DOHH2 (cell line): ENCODE data around the gene KPNA6.

Experiments
- H3F3A ChIP-seq: fragments of 200-600 bp; sonication (generic), shearing (Covaris generic); 2 replicates; pipeline ENCODE4 v1.6.0; 2016; ENCODE audit warnings: antibody characterized with exemption, mild to moderate bottlenecking; ENCODE audit not compliant: control insufficient read depth, insufficient read depth
- H3K27ac ChIP-seq: fragments of 200-600 bp; sonication (generic); 2 replicates; pipeline ENCODE4 v1.5.1; 2014; ENCODE audit warnings: low read depth, mild to moderate bottlenecking, low read length, moderate library complexity
- H3K27me3 ChIP-seq: fragments of 200-600 bp; sonication (generic); 2 replicates; pipeline ENCODE4 v1.6.1; 2014; ENCODE audit warnings: mild to moderate bottlenecking, low read length, mixed read lengths; ENCODE audit not compliant: control insufficient read depth
- H3K36me3 ChIP-seq: fragments of 200-600 bp; sonication (generic); 2 replicates; pipeline ENCODE4 v1.6.1; 2014; ENCODE audit warnings: mild to moderate bottlenecking, low read length, moderate library complexity, mixed read lengths; ENCODE audit not compliant: control insufficient read depth
- H3K4me1 ChIP-seq: fragments of 200-600 bp; sonication (generic); 2 replicates; pipeline ENCODE4 v1.6.1; 2014; ENCODE audit warnings: mild to moderate bottlenecking, low read length, mixed read lengths; ENCODE audit not compliant: control insufficient read depth
- H3K4me2 ChIP-seq: fragments of 200-600 bp; sonication (generic); 2 replicates; pipeline ENCODE4 v1.6.0; 2014; ENCODE audit warnings: mild to moderate bottlenecking, low read length, moderate library complexity
- H3K4me3 ChIP-seq: fragments of 200-600 bp; sonication (generic); 2 replicates; pipeline ENCODE4 v1.5.1; 2014; ENCODE audit warnings: mild to moderate bottlenecking, low read length, mixed read lengths
- H3K79me2 ChIP-seq: fragments of 200-600 bp; sonication (generic); 2 replicates; pipeline ENCODE4 v1.6.1; 2014; ENCODE audit warnings: mild to moderate bottlenecking, low read length, mixed read lengths; ENCODE audit not compliant: control insufficient read depth
- H3K9me2 ChIP-seq: fragments of 200-600 bp; sonication (generic); replicated peaks from 2 replicates; pipeline ENCODE4 v1.6.1; 2014; ENCODE audit warnings: mild to moderate bottlenecking, low read length, mixed read lengths; ENCODE audit not compliant: control insufficient read depth
- H3K9me3 ChIP-seq: fragments of 200-600 bp; sonication (generic); 2 replicates; pipeline ENCODE4 v1.6.1; 2014; ENCODE audit warnings: antibody characterized with exemption, low read length, mixed read lengths; ENCODE audit not compliant: control insufficient read depth, insufficient read depth
- H4K20me1 ChIP-seq: fragments of 200-600 bp; sonication (generic); 2 replicates; pipeline ENCODE4 v1.6.0; 2014; ENCODE audit warnings: low read depth, mild to moderate bottlenecking, antibody characterized with exemption, low read length, moderate library complexity; ENCODE audit not compliant: control insufficient read depth, insufficient read depth
- CTCF ChIP-seq: fragments of 200-600 bp; sonication (generic); IDR thresholded peaks from one replicate; pipeline ENCODE4 v1.5.1; 2014; ENCODE audit warnings: antibody characterized with exemption, mild to moderate bottlenecking, low read depth, low read length; ENCODE audit not compliant: poor library complexity, severe bottlenecking
- EZH2phosphoT487 ChIP-seq: fragments of 200-600 bp; sonication (generic); IDR thresholded peaks from 2 replicates; pipeline ENCODE4 v1.6.1; 2017; ENCODE audit warnings: borderline replicate concordance, mild to moderate bottlenecking, antibody characterized with exemption, low read length, moderate library complexity, mixed read lengths

The KPNA6 gene

GRCh38 chr1:32071758-32072621, 35.9 kb upstream of the KPNA6 start:
- no peaks in the 10 kb centered on the region for H3K9me2 ChIP-seq
- H3F3A ChIP-seq, result peaks cover 14% of the 10 kb centered on the region
- peak overlapping the region; percentile 77 for H3K27ac ChIP-seq
- TF ChIP-seq EZH2phosphoT487 (no peak), CTCF (no peak)
- H4K20me1 ChIP-seq, result peaks cover 6% of the 10 kb centered on the region; the same call in 1 of the 2 replicates
- H3K36me3 ChIP-seq, result peaks cover 21% of the 10 kb centered on the region
- no peaks in the 10 kb centered on the region for H3K9me3 ChIP-seq
- peaks cover 21% of the 10 kb centered on the region for H3K79me2 ChIP-seq
- peak overlapping the region; percentile 94 for H3K4me2 ChIP-seq
- 0 out of 2 replicates have a peak, but pooled peaks cover 4% of the 10 kb centered on the region for H3K27me3 ChIP-seq
- peaks cover 21% of the 10 kb centered on the region for H3K4me1 ChIP-seq
- H3K4me3 ChIP-seq, result peak overlapping the region; percentile 85

GRCh38 chr1:32072622-32073298, 35.1 kb upstream of the KPNA6 start, which contains the start of gene TMEM39B:
Gene TMEM39B, plus strand, starts transcription at chr1:32072939. Its CDS starts 109 bp downstream, at chr1:32073048.
- peak within 1 kb of the TSS; percentile 85 for H3K4me3 ChIP-seq
- peaks cover 6% of the 10 kb centered on the region; the same call in 1 of the 2 replicates for H4K20me1 ChIP-seq
- H3F3A ChIP-seq, result peaks cover 14% of the 10 kb centered on the region
- H3K27ac ChIP-seq, result peak within 1 kb of the TSS; percentile 77
- peaks cover 29% of the 10 kb centered on the region for H3K36me3 ChIP-seq
- H3K79me2 ChIP-seq, result peaks cover 21% of the 10 kb centered on the region
- H3K9me3 ChIP-seq, result no peaks in the 10 kb centered on the region
- 0 out of 2 replicates have a peak, but pooled peaks cover 4% of the 10 kb centered on the region for H3K27me3 ChIP-seq
- H3K4me2 ChIP-seq, result peak within 1 kb of the TSS; percentile 94
- H3K9me2 ChIP-seq, result no peaks in the 10 kb centered on the region
- no peak for TF ChIP-seq CTCF
- no peak for TF ChIP-seq EZH2phosphoT487
- H3K4me1 ChIP-seq, result peaks cover 21% of the 10 kb centered on the region

GRCh38 chr1:32073299-32074229, 34.3 kb upstream of the KPNA6 start:
- no peaks in the 10 kb centered on the region for H3K9me2 ChIP-seq
- H3K4me3 ChIP-seq, result peak overlapping the region; percentile 85
- H3K27me3 ChIP-seq, result 0 out of 2 replicates have a peak, but pooled peaks cover 4% of the 10 kb centered on the region
- peaks cover 34% of the 10 kb centered on the region for H3K36me3 ChIP-seq
- no peaks in the 10 kb centered on the region for H3K9me3 ChIP-seq
- peak overlapping the region; percentile 94 for H3K4me2 ChIP-seq
- H3K27ac ChIP-seq, result peak overlapping the region; percentile 77
- peaks cover 21% of the 10 kb centered on the region for H3K4me1 ChIP-seq
- H3K79me2 ChIP-seq, result peaks cover 21% of the 10 kb centered on the region
- peaks cover 6% of the 10 kb centered on the region; the same call in 1 of the 2 replicates for H4K20me1 ChIP-seq
- H3F3A ChIP-seq, result peaks cover 14% of the 10 kb centered on the region
- no peak for TF ChIP-seq EZH2phosphoT487
- TF ChIP-seq CTCF, result peak; percentile 62
